CMK (cell line): Measurements from ENCODE around the gene RAMP3.
"Not testable (repeated sequence)": the region's sequence is repeated elsewhere in the genome, so short reads cannot be mapped to it uniquely, and the experiment has no call there.

Experiments
- DNase-seq: peaks from one replicate; pipeline ENCODE4 v3.0.0-alpha.2; 2010; ENCODE audit warnings: low read depth

RAMP3 gene

DNA sequence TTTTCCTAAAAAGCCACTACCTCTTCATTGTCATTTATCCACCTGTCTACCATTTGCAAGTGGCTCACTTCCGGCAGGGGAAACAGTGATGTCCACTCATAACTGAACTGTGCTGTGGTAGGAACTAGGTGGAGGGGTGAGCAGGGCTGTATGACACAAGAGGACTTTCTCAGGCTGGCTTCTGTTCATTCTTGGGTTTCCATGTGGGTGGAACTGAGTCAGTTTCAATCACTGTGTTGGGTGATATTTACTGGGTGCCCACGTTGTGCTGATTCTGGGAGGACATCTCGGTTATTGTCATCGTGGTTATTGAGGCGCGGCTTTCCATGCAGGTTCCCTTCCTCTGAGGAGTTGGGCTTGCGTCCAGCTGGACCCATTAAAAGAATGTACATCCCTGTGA lies 38.8 kb downstream of the RAMP3 start:
- no peak for DNase-seq

GRCh38 chr7:45197461-45197860 lies 39.9 kb downstream of the RAMP3 start:
- no peak for DNase-seq

DNA sequence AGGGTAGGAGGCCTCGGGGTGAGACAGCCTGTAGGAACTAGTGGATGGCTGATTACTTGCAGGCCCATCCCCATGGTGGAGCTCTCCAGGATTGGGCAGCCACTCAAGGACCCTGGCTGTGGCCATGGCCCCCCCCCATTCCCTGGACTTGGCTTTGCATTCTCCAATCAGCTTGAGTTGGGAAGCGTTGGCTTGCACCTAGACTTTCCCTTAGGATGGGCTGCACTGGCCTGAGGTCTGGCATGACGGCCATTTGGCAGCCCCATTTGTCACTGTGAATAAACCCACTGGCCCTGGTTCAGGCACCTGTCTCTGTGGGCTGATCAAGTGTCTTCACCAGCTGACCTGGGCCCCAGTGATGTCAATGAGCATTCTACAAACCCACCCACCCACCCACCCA lies 41.4 kb downstream of the RAMP3 start:
- no peak for DNase-seq

DNA sequence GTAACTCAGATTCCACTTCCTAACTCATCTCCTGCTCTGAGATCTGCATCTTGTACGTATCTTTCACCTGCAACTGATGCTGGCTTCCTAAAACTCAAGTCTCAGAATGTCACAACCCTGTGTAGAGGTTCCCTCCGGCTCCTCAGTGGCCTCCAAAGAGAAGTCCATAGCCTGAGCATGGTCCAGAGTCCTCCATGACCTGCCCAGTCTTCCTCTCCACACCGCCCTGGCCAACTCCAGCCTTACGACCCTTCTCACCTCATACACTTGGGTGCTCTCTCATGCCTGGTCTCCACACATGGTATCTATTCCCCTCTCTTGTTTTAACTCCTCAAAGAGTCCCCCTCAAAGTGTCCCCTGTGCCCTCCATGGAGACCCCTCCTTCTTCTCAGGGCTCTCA lies 41.9 kb downstream of the RAMP3 start:
- DNase-seq: no peak

- DNase-seq: no peak
Observed at GRCh38 chr7:45202625-45203024, 45.0 kb downstream of the RAMP3 start.

DNA sequence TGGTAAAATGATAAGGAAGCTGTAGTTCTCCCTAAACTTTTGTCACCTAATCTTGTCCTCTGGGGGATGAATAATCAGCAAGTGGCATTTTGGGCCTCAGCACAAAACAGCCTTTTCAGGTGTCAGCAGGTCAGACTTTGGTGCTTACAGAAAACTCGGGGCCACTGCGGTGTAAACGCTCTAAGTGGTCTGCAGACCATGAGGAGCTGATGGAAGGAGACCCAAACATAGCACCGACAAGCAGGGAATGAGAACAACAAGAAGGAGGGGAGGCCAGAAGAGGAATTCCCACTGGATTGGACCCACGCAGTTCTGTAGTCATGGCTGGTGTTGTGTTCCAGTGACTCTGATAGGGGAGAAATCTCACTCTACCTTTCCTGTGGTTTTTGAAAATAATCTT lies 45.4 kb downstream of the RAMP3 start:
- DNase-seq: no peak

- no peak for DNase-seq
Observed at GRCh38 chr7:45203459-45203858, 45.9 kb downstream of the RAMP3 start.

DNA sequence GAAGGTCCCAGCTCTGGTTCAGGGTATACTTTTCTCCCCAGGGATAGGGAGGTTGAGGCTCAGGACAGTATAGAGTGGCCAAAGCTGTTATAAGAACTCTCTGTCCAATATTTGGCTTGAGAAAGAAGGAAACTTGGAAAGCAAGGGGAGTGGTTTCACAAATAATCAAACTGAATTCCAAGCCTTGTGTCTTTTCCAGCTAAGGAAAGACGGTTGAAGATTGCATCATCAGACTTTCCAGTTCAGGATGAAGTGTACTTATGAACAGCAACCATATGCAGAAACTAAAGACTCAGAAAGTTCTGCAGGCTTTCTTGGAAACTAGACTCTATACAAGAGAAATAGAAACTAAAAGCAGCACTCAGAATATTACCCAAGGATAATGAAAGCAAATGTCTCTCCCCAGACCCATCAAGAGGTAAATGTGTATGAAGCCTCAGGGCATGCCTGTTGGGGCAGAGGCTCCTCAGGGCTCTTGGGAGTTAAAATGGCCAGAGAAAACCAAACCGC lies 46.4 kb downstream of the RAMP3 start:
- DNase-seq: no peak

GRCh38 chr7:45206266-45206665 lies 48.7 kb downstream of the RAMP3 start:
- DNase-seq: not testable (repeated sequence)

DNA sequence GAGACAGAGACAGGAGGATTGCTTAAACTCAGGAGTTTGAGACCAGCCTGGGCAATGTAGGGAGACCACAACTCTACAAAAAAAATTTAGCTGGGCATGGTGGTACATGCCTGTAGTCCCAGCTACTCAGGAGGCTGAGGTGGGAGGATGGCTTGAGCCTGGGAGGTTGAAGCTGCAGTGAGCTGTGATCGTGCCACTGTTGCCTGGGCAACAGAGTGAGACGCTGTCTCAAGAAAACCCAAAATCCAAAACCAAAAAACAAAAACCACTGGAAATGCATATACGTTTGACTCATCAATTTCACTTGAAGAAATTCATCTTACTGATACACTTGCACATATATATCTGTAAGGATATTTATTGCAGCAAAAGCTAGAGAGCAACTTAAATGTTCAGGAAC lies 52.3 kb downstream of the RAMP3 start:
- not testable (repeated sequence) for DNase-seq

- no peak for DNase-seq
Observed at GRCh38 chr7:45211066-45211465, 53.5 kb downstream of the RAMP3 start.

DNA sequence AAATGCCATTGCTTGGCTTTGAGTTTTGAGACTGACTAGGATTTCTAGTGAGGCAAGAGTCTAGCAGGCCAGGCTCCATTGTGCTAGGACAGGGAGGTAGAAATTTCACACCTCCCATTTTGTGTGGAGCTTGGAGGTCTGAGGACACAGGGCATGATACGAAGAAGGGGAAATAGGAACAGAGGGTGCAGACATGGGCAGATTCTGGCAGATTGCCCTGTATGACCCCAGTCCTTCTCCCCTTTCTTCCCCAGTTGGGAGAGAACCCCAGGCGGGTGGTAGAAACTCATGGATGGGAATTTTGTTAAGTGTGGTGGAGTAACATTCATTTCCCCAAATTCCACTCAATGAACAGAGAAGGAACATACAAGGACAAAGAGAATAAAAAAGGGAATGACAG lies 54.4 kb downstream of the RAMP3 start:
- no peak for DNase-seq

GRCh38 chr7:45212606-45213005 lies 55.0 kb downstream of the RAMP3 start:
- DNase-seq: no peak

- DNase-seq: no peak
Observed at GRCh38 chr7:45215601-45216062, 58.0 kb downstream of the RAMP3 start.

DNA sequence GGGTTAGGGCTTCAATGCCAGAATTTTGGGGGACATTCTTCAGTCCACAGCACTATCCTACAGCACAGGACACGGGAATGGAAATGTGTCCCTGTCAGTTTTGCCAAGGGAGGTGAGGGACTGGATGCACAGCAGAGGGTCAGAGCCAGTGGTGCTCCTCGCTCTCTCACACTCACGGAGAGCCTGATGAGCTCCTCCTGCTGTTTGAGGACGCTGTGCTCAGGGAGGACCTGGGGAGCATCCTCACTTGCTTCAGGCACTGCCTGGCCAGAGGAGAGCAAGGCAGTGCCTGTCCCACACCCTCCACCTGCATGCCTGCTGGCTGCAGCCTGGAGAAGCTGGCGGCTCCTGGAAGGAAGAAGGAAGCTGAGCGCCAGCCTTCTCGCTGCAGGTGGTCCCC lies 58.6 kb downstream of the RAMP3 start:
- no peak for DNase-seq

DNA sequence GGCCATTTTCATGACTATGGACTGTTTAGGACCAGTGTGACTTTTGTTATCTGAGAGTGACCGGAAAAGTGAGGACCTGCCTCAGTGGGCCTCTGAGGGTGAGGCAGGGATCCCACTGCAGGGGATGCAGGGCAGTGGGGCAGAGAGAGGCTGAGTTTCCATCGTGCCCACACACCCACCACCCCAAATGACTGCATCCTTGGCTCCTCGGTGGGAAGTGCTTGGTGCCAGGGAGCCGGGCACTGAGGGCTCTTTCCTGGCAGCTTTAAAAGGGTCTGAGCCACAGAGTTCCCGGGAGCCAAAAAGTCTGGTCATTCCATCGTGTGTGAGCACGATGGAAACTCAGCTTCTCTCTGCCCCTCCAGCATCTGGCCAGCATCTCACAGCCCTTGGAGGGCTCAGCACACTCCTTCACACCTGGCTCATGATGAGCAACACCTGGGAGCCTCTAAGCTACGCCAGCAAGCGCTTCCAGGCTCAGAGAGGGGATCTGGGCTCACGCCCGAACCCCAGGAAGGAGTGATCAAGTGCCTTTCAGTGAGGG lies 59.1 kb downstream of the RAMP3 start:
- no peak for DNase-seq

DNA sequence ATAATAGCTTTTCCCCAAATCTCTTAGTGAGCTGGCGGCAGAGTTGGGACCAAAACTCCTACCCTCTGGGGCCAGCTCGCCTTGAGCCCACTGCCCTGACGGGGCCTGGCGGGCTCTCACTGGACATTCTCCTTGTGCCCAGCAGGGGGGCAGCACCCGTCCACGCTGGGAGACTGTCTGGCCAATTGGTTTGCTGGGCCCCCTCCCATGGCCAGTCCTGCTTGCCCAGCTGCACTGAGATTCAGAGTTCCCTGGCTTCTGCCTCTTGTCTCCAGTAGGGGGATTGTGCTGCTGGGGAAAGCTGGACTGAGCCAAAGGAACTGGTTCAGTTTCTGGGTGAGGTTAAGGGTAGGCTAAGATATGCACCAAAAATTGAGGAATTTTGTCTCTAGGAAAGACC lies 59.8 kb downstream of the RAMP3 start:
- no peak for DNase-seq

DNA sequence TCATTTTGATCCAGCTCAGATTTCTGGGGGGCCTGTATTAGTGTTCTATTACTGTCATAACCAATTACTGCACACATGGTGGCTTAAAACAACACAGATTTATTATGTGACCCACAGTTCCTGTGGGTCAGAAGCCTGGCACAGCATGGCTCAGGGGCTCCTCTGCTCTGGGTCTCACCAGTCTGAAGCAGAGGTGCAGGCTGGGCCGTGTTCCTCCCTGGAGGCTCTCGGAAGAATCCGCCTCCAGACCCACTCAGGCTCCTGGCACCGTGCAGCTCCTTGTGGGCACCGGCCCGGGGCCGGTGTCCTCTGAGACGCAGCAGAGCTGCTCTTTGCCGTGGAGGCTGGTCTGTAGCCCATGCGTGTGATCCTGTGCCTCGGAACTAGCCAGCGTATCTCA lies 61.5 kb downstream of the RAMP3 start:
- no peak for DNase-seq

DNA sequence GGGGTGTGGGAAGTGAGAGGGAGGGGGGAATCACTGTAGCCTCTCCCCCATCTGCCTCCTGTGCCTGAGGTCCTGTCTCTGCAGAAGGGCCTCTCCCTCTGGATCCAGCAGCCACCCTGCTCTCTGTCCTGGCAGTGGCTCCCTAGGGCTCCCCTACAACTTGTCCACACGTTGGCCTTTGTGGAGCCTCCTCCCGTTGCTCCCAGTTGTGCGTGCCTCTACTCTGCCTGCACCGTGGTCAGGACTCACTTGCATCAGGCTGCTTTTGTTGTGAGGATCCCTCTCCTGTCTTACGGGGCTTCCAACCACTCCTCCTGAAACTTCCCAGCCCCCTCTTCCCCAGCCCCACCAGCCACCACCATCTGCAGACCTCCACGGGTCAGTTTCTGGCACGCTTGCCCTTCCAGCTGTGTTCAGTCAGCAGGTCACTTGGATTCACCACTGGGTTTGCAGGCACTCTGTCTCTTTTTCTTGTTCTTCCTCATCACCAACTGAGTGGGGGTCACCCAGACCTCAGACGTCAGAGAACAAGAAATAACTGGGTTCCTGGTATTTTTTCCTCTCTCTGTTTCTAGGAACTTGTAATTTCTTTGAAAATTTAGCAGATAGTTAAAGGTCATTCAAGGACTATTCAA lies 62.3 kb downstream of the RAMP3 start:
- DNase-seq: no peak

GRCh38 chr7:45220846-45221618 lies 63.4 kb downstream of the RAMP3 start:
- no peak for DNase-seq

- DNase-seq: no peak
Observed at GRCh38 chr7:45221896-45222604, 64.5 kb downstream of the RAMP3 start.

GRCh38 chr7:45223078-45223477 lies 65.5 kb downstream of the RAMP3 start:
- DNase-seq: no peak
